K562 (cell line): ENCODE measurements around the gene ZDHHC14. TPM values are rescaled to one million over a fixed set of nuclear protein-coding genes. Genes with fewer than 3 reads are reported as not detected.

Experiments used
- ATAC-seq: fragments of 200-7000 bp; cut with Tn5 transposase; 3 replicates; pipeline ENCODE4 v1.9.1; 2020; ENCODE audit warnings: moderate library complexity
- BruUV-seq: library from RNA; stranded (reverse); fragments of 400-500 nt; replicated peaks from 2 replicates; lab custom pipeline; 2021; lab: Mats Ljungman, UMichigan
- CTCF ChIA-PET: fragments of 300-600 bp; formaldehyde crosslinking; extraction: SDS; loops from one replicate; lab custom pipeline; 2021; ENCODE audit warnings: low intra/inter-chr PET ratio; lab: Yijun Ruan, JAX
- POLR2A ChIA-PET: fragments of 300-600, 350-650 bp; sonication (Branson Sonifier 250); formaldehyde crosslinking; extraction: SDS; loops from one replicate; lab custom pipeline; 2021; ENCODE audit warnings: antibody characterized with exemption, inconsistent platforms; lab: Yijun Ruan, JAX
- DNase-seq, 4 experiments: peaks; one replicate each; pipeline versions ENCODE4 v3.0.0 to v3.0.0-alpha.2; 2011 to 2018; ENCODE audit warnings: low spot score in 3 of 4, mixed read lengths in 3 of 4; ENCODE audit errors: extremely low read depth in 1 of 4
- FAIRE-seq: peaks from 2 replicates; lab custom pipeline; 2011; peaks lifted over from hg19 to GRCh38; lab: Jason Lieb, UNC
- H2AFZ ChIP-seq: 2 replicates; pipeline ENCODE4 v1.6.0; 2011; ENCODE audit warnings: low read depth, low read length, control low read depth, inconsistent platforms
- H3K27ac ChIP-seq: fragments of 200-600 bp; 3 replicates; pipeline ENCODE4 v1.8.0; 2011; ENCODE audit warnings: low read depth, mild to moderate bottlenecking, control low read depth, inconsistent platforms, low read length, moderate library complexity, mixed read lengths; ENCODE audit errors: extremely low read depth
- H3K27me3 ChIP-seq, 2 experiments: fragments of 300-600 bp in 1 of 2; 2 replicates in 1 of 2; 3 replicates in 1 of 2; pipeline versions ENCODE4 v1.6.0 to v1.8.0; 2011; ENCODE audit warnings: inconsistent platforms in 2 of 2, low read length in 2 of 2, mild to moderate bottlenecking in 1 of 2, mixed read lengths in 1 of 2, moderate library complexity in 1 of 2; ENCODE audit not compliant: control insufficient read depth in 2 of 2, insufficient read depth in 2 of 2
- H3K36me3 ChIP-seq: fragments of 300-600 bp; 3 replicates; pipeline ENCODE4 v1.8.0; 2011; ENCODE audit warnings: mild to moderate bottlenecking, low read length, inconsistent platforms; ENCODE audit not compliant: control insufficient read depth, insufficient read depth
- H3K4me1 ChIP-seq, 2 experiments: fragments of 200-600 bp in 1 of 2; replicated peaks in 1 of 2; 2 replicates in 1 of 2; 3 replicates in 1 of 2; pipeline versions ENCODE4 v1.5.1 to v1.8.0; 2011; ENCODE audit warnings: inconsistent platforms in 2 of 2, low read length in 2 of 2, mild to moderate bottlenecking in 1 of 2, mixed read lengths in 1 of 2, moderate library complexity in 1 of 2; ENCODE audit not compliant: control insufficient read depth in 2 of 2, insufficient read depth in 2 of 2
- H3K4me2 ChIP-seq: 2 replicates; pipeline ENCODE4 v1.6.1; 2011; ENCODE audit warnings: low read length, control low read depth, inconsistent platforms, mixed read lengths; ENCODE audit not compliant: insufficient read depth
- H3K4me3 ChIP-seq: fragments of 200-600 bp; sonication (generic), shearing (Covaris generic); 2 replicates; pipeline ENCODE4 v1.5.1; 2016; ENCODE audit warnings: control low read depth, inconsistent platforms
- H3K79me2 ChIP-seq: fragments of 200-600 bp; 3 replicates; pipeline ENCODE4 v1.8.0; 2011; ENCODE audit warnings: low read length, inconsistent platforms; ENCODE audit not compliant: control insufficient read depth, insufficient read depth
- H3K9ac ChIP-seq, 2 experiments: 2 replicates each; pipeline versions ENCODE4 v1.6.0 to v1.6.1; 2011; ENCODE audit warnings: low read depth in 2 of 2, low read length in 2 of 2, control low read depth in 1 of 2, inconsistent platforms in 1 of 2, mild to moderate bottlenecking in 1 of 2, mixed read lengths in 1 of 2; ENCODE audit not compliant: insufficient read depth in 1 of 2
- H3K9me1 ChIP-seq: one replicate; pipeline ENCODE4 v1.6.0; 2011; ENCODE audit warnings: inconsistent platforms, mild to moderate bottlenecking, low read length, moderate library complexity; ENCODE audit not compliant: control insufficient read depth, insufficient read depth
- H3K9me3 ChIP-seq: replicated peaks from 2 replicates; pipeline ENCODE4 v1.5.1; 2011; ENCODE audit warnings: low read depth, low read length, inconsistent platforms; ENCODE audit not compliant: control insufficient read depth, insufficient read depth
- H4K20me1 ChIP-seq: replicated peaks from 2 replicates; pipeline ENCODE4 v1.6.1; 2011; ENCODE audit warnings: low read length, inconsistent platforms, mixed read lengths; ENCODE audit not compliant: control insufficient read depth, insufficient read depth
- CBFB ChIP-seq: sonication (generic); formaldehyde crosslinking; IDR thresholded peaks from 2 replicates; pipeline ENCODE4 v1.4.0; 2020; ENCODE audit warnings: mild to moderate bottlenecking, missing genetic modification reagents
- FOXK1 ChIP-seq: sonication (generic); formaldehyde crosslinking; IDR thresholded peaks from 2 replicates; pipeline ENCODE4 v1.8.0; 2022; ENCODE audit warnings: missing genetic modification reagents, mild to moderate bottlenecking, borderline replicate concordance
- MEF2D ChIP-seq: conservative IDR thresholded peaks from 2 replicates; pipeline ENCODE4 v1.6.1; 2016; ENCODE audit warnings: low read depth, missing genetic modification characterization, missing compliant biosample characterization
- NBN ChIP-seq: fragments of 450-650 bp; IDR thresholded peaks from 2 replicates; pipeline ENCODE4 v1.6.1; 2016; ENCODE audit warnings: low read depth, mild to moderate bottlenecking
- PTBP1 ChIP-seq: fragments of 200-400 bp; formaldehyde crosslinking; IDR thresholded peaks from 2 replicates; pipeline ENCODE4 v1.6.1; 2017; ENCODE audit warnings: low read depth, low read length
- SAP30 ChIP-seq: fragments of 200-600 bp; sonication (generic); IDR thresholded peaks from 2 replicates; pipeline ENCODE4 v1.6.1; 2012; ENCODE audit warnings: borderline replicate concordance, low read depth, mild to moderate bottlenecking, moderate library complexity, low read length, control low read depth, inconsistent platforms; ENCODE audit not compliant: insufficient read depth, poor library complexity, severe bottlenecking
- TAF15 ChIP-seq: fragments of 200-400 bp; formaldehyde crosslinking; IDR thresholded peaks from 2 replicates; pipeline ENCODE4 v1.6.1; 2017; ENCODE audit warnings: mild to moderate bottlenecking, low read depth, low read length, moderate library complexity
- WGBS: fragments of 100-300 bp; shearing (Covaris generic); methylation state at CpG from one replicate; pipeline ENCODE4 v1.1.6; 2016; ENCODE audit warnings: low coverage, mixed read lengths; ENCODE audit not compliant: insufficient coverage; ENCODE audit errors: missing lambda C conversion rate; 5-methylcytosine and 5-hydroxymethylcytosine counted together
- in situ Hi-C: fragments of 300-500 bp; cut with MboI; formaldehyde crosslinking; loops from 4 replicates; pipeline ENCODE4 v1.15.0; 2018; ENCODE audit warnings: inconsistent platforms, mixed read lengths
- intact Hi-C: fragments of 100-400 bp; cut with micrococcal nuclease; formaldehyde crosslinking; loops from 2 replicates; pipeline ENCODE4 v1.14.2; 2022
- polyA plus RNA-seq, 8 experiments: library from polyadenylated mRNA; depleted of rRNA in 4 of 8; stranded (reverse) in 5 of 8; unstranded in 3 of 8; fragments of >200 nt; fragmentation: Nextera tagmentation in 2 of 8; fragmentation: Illumina TruSeq in 1 of 8; extraction: Ambion mirVana in 2 of 8; extraction: Trizol in 1 of 8; gene quantifications; 2 replicates each; pipeline versions ENCODE4 v1.2.1 to v1.2.3, GENCODE V29; 2011 to 2014; ENCODE audit warnings: inconsistent platforms in 1 of 8, missing spikeins in 1 of 8
- total RNA-seq, 7 experiments: library from RNA; depleted of rRNA in 6 of 7; stranded (reverse); fragments of >200 nt in 6 of 7; fragmentation: Illumina TruSeq in 2 of 7; extraction: Trizol in 2 of 7; gene quantifications; 2 replicates each; pipeline versions ENCODE4 v1.2.1 to v1.2.3, GENCODE V29; 2011 to 2021; ENCODE audit warnings: low replicate concordance in 1 of 7

ZDHHC14 gene
- total and polyA plus RNA-seq, 9 of the 15 experiments (the other 6 are each of a cell fraction or from before 2014, with no cell fraction given): 0.92 to 23.1 (median 13.8) TPM

DNA sequence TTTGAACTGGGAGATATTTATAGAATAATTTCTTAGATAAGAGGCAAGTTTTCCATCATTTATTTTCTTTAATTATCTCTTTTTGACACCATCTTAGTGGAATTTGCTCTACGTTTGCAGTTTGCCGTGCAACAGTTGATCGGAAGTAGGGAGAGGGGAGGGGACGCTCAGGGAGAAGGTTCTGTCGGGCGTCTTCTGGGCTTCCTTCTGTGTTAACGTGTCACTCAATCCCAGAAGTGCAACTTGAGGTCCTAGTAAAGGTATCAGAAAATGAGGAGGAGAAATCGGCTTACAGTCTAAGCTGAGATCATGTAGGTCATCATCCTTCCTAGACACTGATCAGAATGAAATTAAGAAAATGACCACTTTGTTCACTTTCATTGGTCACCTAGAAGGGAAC lies 293.1 kb downstream of the ZDHHC14 start:
- no peaks in the 10 kb centered on the region for H3K9me3 ChIP-seq
- in situ Hi-C loops (no loop called here), intact Hi-C loops (no loop called here)
- no TSS peak for BruUV-seq
- H3K36me3 ChIP-seq: no peaks in the 10 kb centered on the region; the same call in 2 of the 3 replicates
- no peak for ATAC-seq
- no peak for FAIRE-seq
- DNase-seq: no peak
- H3K27me3 ChIP-seq: no peaks in the 10 kb centered on the region
- H3K27ac ChIP-seq: no peak overlapping the region
- H3K4me3 ChIP-seq: no peak overlapping the region
- no peak overlapping the region for H3K4me2 ChIP-seq
- 77% methylated on average over 8 of the region's 8 CpGs for WGBS
- no peak overlapping the region for H3K9ac ChIP-seq
- no peak overlapping the region for H2AFZ ChIP-seq
- no peaks in the 10 kb centered on the region for H3K9me1 ChIP-seq
- no peaks in the 10 kb centered on the region for H4K20me1 ChIP-seq
- TF ChIP-seq FOXK1 (CRISPR knock-in tag) (no peak), NBN (no peak), CBFB (CRISPR knock-in tag) (no peak), TAF15 (no peak), PTBP1 (no peak), SAP30 (no peak), MEF2D (tag) (no peak)
- H3K4me1 ChIP-seq: peaks cover 0 to 2% of the 10 kb centered on the region in 2 experiments; a peak in 1 of 5 replicates
- ChIA-PET POLR2A (no interaction called here), CTCF (no interaction called here)
- H3K79me2 ChIP-seq: no peaks in the 10 kb centered on the region
